Nephron progenitor cell (in vitro differentiated cells): ENCODE results near the gene PCP4L1.
A peak's percentile ranks its signal among the peaks of the same experiment; 100 is the strongest.
"Not testable (repeated sequence)": the region's sequence is repeated elsewhere in the genome, so short reads cannot be mapped to it uniquely, and the experiment has no call there.

Source experiments
- DNase-seq: peaks from one replicate; pipeline ENCODE4 v3.0.0; 2021
- H3K27ac Mint-ChIP-seq: 2 replicates; pipeline ENCODE4 v1.8.0; 2021; ENCODE audit warnings: mild to moderate bottlenecking, moderate library complexity, mixed read lengths
- H3K27me3 Mint-ChIP-seq: 2 replicates; pipeline ENCODE4 v1.8.0; 2021; ENCODE audit warnings: mild to moderate bottlenecking, low read depth, mixed read lengths; ENCODE audit not compliant: poor library complexity
- H3K36me3 Mint-ChIP-seq: 2 replicates; pipeline ENCODE4 v1.8.0; 2021; ENCODE audit warnings: low read depth, mixed read lengths
- H3K4me1 Mint-ChIP-seq: 2 replicates; pipeline ENCODE4 v1.8.0; 2021; ENCODE audit warnings: mixed read lengths
- H3K4me3 Mint-ChIP-seq: 2 replicates; pipeline ENCODE4 v1.8.0; 2021; ENCODE audit warnings: mild to moderate bottlenecking, moderate library complexity, mixed read lengths
- H3K9me3 Mint-ChIP-seq: 2 replicates; pipeline ENCODE4 v1.8.0; 2021; ENCODE audit warnings: mild to moderate bottlenecking, moderate library complexity, mixed read lengths
- TF ChIP-seq, protein P1 (sequence below): fragments of 200-600 bp; sonication (generic); IDR thresholded peaks from 2 replicates; pipeline ENCODE4 v1.5.0; 2021; ENCODE audit warnings: antibody characterized with exemption

PCP4L1 gene

GRCh38 chr1:161235957-161236775 lies 22.4 kb upstream of the PCP4L1 start:
- no peak overlapping the region for H3K4me3 Mint-ChIP-seq
- peaks cover 7% of the 10 kb centered on the region for H3K4me1 Mint-ChIP-seq
- no peak for DNase-seq
- H3K27ac Mint-ChIP-seq, result no peak overlapping the region
- TF ChIP-seq, protein P1, sequence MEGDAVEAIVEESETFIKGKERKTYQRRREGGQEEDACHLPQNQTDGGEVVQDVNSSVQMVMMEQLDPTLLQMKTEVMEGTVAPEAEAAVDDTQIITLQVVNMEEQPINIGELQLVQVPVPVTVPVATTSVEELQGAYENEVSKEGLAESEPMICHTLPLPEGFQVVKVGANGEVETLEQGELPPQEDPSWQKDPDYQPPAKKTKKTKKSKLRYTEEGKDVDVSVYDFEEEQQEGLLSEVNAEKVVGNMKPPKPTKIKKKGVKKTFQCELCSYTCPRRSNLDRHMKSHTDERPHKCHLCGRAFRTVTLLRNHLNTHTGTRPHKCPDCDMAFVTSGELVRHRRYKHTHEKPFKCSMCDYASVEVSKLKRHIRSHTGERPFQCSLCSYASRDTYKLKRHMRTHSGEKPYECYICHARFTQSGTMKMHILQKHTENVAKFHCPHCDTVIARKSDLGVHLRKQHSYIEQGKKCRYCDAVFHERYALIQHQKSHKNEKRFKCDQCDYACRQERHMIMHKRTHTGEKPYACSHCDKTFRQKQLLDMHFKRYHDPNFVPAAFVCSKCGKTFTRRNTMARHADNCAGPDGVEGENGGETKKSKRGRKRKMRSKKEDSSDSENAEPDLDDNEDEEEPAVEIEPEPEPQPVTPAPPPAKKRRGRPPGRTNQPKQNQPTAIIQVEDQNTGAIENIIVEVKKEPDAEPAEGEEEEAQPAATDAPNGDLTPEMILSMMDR, result no peak
- H3K27me3 Mint-ChIP-seq, result peaks cover 37% of the 10 kb centered on the region
- no peaks in the 10 kb centered on the region for H3K9me3 Mint-ChIP-seq
- no peaks in the 10 kb centered on the region for H3K36me3 Mint-ChIP-seq

GRCh38 chr1:161238039-161238473 lies 20.5 kb upstream of the PCP4L1 start, which contains the start of gene NR1I3:
TSS of gene NR1I3 (minus strand) at chr1:161238203. CDS start at chr1:161236565, 1,638 bp downstream.
- Mint-ChIP-seq H3K36me3 (no peaks in the 10 kb centered on the region), H3K4me3 (no peak within 1 kb of the TSS), H3K9me3 (no peaks in the 10 kb centered on the region), H3K4me1 (peaks cover 13% of the 10 kb centered on the region), H3K27me3 (peaks cover 34% of the 10 kb centered on the region), H3K27ac (peak within 1 kb of the TSS; percentile 87)
- no peak for DNase-seq
- TF ChIP-seq, protein P1, result no peak

GRCh38 chr1:161241682-161242081 lies 16.9 kb upstream of the PCP4L1 start:
- H3K27me3 Mint-ChIP-seq, result peaks cover 34% of the 10 kb centered on the region
- H3K4me1 Mint-ChIP-seq, result peaks cover 13% of the 10 kb centered on the region
- no peak for DNase-seq
- TF ChIP-seq, protein P1, result no peak
- no peaks in the 10 kb centered on the region for H3K36me3 Mint-ChIP-seq
- no peak overlapping the region for H3K4me3 Mint-ChIP-seq
- H3K27ac Mint-ChIP-seq, result no peak overlapping the region
- no peaks in the 10 kb centered on the region for H3K9me3 Mint-ChIP-seq

DNA sequence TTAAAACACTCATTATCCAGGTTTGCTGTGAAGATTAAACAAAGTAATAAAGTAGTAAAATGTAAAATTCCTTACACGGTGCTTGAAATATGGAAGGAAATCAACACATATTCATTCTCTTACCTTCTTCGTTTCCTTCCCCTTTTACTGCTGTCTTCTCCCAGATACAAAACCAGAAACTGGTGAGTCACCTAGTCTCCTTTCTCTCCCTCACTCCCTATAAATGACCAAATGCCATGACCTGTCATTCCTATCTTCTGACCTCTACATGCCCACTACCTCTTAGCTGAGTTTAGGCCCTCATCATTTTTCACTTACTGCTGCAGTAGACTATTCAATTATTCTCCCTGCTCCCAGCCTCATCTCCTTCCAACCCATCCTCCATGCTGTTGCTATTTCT lies 16.2 kb upstream of the PCP4L1 start:
- Mint-ChIP-seq H3K9me3 (no peaks in the 10 kb centered on the region), H3K4me1 (peaks cover 13% of the 10 kb centered on the region), H3K27ac (no peak overlapping the region), H3K4me3 (no peak overlapping the region), H3K36me3 (no peaks in the 10 kb centered on the region), H3K27me3 (peaks cover 36% of the 10 kb centered on the region)
- DNase-seq, result no peak
- TF ChIP-seq, protein P1, result no peak

GRCh38 chr1:161244888-161245287 lies 13.7 kb upstream of the PCP4L1 start:
- Mint-ChIP-seq H3K27ac (no peak overlapping the region), H3K27me3 (peaks cover 28% of the 10 kb centered on the region), H3K4me1 (peaks cover 6% of the 10 kb centered on the region), H3K36me3 (no peaks in the 10 kb centered on the region), H3K4me3 (no peak overlapping the region), H3K9me3 (peaks cover 3% of the 10 kb centered on the region)
- DNase-seq, result no peak
- TF ChIP-seq, protein P1, result no peak

GRCh38 chr1:161250100-161250499 lies 8.4 kb upstream of the PCP4L1 start:
- DNase-seq, H3K36me3 Mint-ChIP-seq, H3K9me3 Mint-ChIP-seq, H3K27ac Mint-ChIP-seq, H3K4me3 Mint-ChIP-seq, H3K4me1 Mint-ChIP-seq: not testable (repeated sequence)
- H3K27me3 Mint-ChIP-seq, result peaks cover 30% of the 10 kb centered on the region
